ENCODE data around the gene MGRN1.
A peak's percentile ranks its signal among the peaks of the same experiment; 100 is the strongest.

MGRN1 gene

DNA sequence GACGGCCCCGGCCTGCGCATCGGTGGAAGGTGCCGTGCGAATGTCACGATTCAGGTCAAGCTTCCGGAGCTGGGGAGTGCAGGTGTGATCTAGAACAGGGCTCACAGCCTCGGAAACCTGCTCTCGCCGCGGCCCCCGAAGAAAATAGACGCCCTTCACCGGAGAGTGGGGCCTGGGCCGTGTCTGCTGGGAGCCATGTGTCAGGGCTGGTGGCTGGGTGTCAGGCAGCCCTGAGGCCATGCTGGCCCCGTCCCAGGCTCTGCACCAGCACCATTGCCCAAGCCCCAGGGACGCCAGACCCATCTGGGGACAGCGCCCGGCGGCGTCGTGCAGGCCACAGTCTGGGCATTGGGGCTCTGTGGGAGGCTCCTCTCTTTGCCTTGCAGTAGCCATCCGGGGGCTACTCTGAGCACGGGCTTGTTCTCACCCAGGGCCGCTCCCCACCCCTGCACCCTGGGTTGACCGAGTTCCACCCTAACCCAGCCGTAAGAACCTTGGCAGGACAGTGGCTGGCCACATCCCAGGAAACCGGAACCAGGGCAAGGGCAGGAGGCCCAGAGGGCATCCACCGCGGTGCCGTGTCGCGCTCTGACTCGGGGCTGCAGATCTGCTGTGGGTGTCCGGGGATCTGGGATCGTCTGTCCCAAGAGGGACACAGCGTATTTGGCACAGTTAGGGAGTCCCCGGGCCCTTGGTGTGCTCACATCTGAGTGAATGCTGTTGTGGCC is 63.5 kb downstream of the MGRN1 start:
- no peak for DNase-seq (ENCODE audit: low spot score)

DNA sequence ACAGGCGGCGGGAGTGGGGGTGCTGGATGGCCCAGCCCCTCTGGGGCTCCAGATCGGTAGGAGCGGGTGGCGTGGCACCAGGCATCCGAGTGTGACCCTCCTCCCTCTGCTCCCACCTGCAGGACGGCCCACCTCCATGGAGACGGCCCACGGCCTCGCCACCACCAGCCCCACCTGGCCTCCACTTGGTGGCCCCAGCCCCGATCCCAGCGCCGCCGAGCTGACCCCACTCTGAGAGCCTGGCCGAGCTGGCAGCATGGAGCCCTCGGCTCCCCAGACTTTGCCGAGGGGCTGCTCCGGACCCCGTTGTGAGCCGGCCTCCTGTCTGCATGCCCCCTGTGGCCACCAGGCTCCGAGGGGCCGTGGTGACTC is 64.0 kb downstream of the MGRN1 start:
- no peak for DNase-seq (ENCODE audit: low spot score)

DNA sequence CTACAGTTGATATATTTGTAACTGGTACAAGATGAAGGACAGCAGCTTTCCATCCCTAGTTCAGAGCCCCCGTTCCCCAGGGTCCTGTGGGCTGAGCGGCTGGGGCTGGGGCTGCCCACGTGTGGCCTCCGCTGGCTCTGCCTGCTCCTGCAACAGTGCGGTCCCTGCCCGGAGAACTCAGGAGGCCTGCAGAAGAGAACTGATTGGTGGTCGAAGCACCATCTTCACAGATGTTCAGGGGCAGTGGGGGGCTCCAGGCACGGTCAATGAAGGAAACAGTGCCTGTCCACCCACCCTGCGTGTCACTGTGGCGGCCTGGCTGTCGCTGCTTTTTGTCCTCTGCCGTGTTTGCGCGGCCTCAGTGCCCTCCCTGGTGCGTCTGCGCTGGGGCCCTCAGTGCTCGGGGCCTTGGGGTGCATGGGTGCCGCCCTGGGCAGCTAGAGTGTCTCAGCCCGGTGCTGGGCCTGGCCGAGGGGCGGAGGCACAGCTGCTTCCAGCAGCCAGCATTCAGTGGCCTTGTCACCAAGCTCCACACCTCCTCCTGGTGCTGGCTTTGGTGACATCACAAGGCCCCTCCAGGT is 64.6 kb downstream of the MGRN1 start:
- DNase-seq (ENCODE audit: low spot score) = no peak

DNA sequence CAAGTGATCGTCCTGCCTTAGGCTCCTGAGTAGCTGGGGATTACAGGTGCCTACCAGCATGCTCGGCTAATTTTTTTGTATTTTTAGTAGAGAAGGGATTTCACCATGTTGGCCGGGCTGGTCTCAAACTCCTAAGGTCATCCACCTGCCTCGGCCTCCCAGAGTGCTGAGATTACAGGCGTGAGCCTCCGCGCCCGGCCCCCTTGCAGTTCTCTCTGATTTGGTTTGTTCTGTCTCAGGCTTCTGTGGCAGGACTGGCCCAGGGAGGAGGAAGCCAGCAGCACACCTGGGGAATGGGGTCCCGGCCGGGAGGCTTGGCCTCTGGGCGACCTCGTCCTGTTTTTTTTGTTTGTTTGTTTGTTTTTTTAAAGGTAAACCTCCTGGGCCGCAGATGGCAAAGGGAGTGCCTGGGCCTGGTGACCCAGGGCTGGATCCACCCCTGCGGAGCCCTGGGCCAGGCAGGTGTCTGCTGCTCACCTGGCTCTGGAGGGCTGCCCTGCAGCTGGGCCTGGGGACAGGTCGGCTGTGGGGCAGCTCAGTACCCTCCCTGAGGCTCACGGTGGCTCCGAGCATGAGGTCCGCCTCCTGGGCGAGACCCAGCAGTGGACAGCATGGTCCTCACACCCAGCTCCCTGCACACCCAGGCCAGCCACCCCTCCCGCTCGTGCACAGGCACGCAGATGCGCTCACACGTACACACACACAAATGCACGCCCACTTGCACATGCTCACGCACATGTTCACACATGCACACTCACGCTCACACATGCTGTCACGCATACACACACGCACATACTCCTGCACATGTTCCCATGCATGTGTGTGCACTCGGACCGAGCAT is 65.5 kb downstream of the MGRN1 start:
- no peak for DNase-seq (ENCODE audit: low spot score)

DNA sequence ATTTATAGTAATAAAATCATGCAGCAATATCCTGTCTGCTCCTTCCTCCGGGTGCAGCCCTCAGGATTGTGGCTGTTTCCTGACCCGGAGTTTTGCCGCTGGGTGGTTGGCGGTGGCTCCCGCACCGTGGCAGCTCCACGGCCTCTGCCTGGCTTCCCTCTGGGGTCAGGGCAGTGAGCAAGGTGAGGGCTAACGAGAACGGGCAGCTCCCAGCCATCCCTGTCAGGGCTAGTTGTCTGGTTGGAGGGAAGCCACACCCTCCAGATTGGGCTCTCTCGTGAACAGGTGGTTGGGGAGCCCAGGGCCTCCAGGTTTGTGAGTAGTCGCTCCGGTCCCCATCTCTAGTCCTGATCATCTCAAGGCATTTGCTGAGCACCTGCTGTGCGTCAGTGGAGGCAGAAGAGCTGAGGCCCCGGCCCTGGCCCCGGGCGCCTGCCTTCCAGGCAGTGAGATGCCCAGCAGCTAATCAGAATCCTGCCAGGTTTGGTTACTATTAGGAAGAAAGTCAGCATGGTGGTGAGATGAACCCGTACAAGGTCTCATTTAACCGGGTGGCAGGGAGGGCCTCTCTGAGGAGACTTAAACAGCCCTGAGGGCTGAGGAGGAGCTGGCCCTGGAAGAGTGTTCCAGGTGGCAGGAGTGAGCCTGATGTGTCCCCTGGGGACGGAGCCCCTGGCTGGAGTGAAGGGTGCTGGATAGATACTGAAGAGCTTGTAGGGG is 66.5 kb downstream of the MGRN1 start:
- no peak for DNase-seq (ENCODE audit: low spot score)

DNA sequence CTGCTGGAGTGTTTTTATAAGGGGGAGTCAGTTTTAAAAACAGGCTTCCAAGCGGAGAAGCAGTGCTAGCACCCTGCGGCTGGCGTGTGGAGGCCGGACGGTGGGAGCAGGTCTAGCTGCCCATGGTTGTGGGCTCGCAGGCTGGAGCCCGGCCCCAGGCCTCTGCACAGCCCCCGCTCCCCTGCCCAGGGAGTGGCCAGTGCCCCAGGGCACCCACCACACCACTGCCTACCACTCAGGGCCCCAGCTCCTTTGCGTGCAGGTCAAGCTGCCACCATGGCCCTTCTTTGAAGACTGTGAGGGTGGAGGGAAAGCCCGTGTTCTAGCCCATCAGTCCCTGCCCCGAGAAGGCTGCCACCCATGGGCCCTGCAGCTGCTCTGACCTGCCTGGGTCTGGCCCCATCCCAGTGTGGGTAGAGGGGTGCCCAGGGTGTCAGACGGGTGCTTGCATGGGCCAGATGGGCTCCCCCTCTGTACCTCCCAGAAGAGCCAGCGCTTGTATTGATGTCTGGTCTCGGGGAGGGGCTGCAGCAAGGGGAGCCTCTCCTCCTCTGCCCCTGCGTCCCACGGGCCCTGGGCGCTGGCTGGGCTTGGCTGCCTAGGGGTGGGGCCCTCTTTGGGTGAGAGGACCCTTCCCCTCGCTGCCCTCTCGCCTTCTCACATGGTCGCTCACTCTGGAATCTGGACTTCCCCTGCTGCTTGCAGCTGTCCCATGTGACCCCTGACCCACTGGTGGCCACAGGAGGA is 67.2 kb downstream of the MGRN1 start:
- DNase-seq (ENCODE audit: low spot score) = no peak

DNA sequence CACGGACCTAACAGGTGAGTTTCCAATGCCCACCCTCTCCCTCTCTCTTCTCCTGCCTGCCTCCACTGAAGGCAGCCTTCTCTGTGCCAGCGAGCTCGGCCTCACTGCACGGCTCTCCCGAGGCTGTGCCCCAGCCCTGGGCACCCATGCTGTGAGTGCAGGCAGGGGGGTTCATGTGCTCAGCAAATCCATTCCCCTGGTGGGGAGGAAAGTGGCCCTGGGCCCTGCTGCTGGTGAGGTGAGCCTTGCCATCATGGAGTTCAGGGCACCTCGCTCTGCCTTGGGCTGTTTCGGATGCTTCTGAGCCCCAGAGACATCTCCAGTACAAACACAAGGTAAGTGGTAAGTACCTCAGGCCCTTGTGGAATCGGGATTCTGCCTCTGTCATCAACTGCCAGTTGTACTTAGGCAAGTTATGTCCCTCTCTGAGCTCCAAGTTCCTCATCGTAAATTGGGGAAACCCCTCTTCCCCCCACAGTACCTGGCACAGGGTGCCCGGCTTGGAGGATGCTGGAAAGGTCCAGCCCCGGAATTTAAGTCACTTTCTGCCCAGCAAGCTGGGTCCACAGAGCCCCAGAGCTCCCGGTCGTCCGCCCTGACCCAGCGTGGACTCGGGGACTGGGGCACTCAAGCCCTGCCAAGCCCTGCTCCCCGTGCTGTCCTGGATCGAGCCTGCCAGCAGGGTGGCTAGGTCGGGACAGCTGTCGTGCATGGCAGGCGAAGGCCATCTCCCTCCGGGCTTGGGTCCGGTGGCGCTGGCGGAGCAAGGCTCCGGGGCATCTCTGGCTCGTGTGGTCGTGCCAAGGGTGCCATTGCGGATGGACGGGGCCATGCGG is 68.1 kb downstream of the MGRN1 start:
- DNase-seq (ENCODE audit: low spot score) = no peak

DNA sequence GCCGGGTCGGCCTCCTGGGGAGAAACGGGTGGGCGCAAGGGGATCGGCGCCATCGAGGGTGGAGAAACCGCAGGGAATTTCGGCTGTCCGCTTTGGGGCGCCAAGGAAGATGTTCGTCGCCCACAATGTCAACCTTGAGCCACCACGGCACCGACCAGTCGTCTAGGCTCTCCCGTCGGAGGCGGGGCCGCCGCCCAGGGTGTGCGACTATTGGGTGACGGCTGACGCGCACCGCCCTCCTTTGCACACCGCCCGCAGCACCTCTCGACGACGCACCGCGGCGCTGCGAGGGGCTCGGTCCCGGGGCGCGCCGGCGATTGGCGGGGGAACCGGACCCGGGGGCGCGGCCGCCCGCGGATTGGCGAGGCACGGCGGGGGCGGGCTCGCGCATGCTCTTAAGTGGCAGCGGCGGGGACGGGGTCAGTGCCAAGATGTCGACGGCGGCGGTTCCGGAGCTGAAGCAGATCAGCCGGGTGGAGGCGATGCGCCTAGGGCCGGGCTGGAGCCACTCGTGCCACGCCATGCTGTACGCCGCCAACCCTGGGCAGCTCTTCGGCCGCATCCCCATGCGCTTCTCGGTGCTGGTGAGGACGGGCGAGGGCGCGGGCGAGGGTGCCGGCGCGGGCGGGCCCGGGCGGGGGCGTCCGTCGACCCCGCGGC is 68.8 kb downstream of the MGRN1 start, which contains the start of gene NUDT16L1:
Gene NUDT16L1 (plus strand): TSS at position 267 of the 660 bp plus-strand sequence. CDS start 165 bp downstream, at position 432.
- DNase-seq (ENCODE audit: low spot score) = peak; percentile 93

DNA sequence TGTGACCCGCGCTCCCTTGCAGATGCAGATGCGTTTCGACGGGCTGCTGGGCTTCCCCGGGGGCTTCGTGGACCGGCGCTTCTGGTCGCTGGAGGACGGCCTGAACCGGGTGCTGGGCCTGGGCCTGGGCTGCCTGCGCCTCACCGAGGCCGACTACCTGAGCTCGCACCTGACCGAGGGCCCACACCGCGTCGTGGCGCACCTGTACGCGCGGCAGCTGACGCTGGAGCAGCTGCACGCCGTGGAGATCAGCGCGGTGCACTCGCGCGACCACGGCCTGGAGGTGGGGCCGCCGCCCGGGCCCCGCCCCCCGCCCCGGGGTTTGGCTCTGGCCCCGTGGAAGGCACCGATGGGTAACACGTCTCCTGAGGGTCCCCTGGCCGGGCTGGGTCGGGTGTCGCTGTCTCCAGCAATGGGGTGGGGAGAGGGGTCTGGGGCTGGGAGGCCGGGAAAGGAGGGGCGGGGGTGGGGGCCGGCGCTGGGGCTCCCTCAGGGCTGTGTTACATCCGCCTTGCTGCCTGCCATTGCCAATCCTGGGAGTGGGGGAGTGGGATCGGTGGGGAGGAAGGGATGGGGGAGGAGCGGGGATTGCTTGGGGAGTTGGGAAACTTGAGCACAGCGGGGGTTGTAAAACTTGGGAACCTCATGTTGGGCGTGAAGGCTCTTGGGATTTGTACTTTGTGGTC is 69.5 kb downstream of the MGRN1 start:
- no peak for DNase-seq (ENCODE audit: low spot score)

DNA sequence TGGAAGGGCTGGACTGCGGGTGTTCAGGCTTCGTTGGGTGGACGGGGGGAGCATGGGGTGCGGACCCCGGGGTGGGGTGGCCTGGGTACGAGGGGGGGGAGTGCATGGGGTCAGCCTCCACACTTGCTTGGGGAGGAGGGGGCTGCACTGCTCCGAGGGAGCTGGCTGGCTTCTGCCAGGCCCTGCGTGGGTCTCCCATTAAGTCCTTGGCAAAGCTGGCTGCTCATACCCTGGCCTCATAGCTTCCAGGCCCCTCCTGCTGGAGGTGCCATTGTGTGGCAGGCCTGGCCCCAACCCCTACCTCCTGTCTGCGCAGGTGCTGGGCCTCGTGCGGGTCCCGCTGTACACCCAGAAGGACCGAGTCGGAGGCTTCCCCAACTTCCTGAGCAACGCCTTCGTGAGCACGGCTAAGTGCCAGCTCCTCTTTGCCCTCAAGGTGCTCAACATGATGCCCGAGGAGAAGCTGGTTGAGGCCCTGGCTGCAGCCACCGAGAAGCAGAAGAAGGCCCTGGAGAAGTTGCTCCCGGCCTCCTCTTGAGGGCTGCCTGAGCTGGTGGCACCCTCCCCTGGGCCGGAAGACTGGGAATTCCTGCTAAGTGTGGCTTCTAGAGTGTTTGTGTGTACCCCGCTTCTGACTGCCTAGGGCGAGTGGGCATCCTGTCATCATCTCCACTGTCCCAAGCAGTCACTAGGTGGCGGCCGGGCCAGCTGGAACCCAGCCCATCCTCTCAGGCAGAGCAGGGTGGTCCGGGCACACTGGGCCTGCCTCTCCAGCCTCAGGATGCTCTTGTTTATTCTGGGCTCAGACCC is 70.2 kb downstream of the MGRN1 start:
- no peak for DNase-seq (ENCODE audit: low spot score)

DNA sequence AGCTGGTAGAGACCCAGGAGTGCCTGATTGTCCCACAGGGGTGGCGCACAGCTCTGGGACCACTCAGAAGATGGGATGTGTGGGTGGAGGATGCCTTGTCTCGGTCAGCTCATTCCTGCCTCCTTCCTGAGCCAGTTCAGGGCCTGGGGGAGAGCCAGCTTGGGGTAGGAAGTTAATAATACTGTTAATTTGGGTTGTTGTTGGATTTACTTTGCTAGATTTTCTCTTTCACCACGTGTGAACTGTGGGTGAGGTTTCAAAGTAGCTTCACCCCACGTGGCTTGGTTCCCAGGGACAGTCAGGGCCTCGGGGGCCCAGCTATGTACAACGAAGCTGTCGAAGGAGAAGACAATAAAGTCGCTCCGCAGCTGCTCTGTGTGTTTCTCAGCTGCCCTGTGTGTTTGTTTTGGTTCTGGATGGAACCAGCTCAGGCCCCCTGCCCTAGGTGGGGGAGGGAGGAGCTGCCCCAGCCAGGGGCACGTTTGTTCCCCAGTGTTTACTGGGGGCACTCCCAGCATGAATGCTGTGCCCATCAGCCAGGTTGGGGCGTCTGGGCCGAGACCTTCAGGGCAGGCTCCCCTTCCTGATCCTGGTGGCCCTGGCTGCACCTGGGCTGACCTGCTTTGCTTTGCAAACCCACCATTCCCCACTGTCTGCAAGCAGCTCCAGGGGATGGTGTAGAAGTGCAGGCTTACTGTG is 71.0 kb downstream of the MGRN1 start:
- no peak for DNase-seq (ENCODE audit: low spot score)

DNA sequence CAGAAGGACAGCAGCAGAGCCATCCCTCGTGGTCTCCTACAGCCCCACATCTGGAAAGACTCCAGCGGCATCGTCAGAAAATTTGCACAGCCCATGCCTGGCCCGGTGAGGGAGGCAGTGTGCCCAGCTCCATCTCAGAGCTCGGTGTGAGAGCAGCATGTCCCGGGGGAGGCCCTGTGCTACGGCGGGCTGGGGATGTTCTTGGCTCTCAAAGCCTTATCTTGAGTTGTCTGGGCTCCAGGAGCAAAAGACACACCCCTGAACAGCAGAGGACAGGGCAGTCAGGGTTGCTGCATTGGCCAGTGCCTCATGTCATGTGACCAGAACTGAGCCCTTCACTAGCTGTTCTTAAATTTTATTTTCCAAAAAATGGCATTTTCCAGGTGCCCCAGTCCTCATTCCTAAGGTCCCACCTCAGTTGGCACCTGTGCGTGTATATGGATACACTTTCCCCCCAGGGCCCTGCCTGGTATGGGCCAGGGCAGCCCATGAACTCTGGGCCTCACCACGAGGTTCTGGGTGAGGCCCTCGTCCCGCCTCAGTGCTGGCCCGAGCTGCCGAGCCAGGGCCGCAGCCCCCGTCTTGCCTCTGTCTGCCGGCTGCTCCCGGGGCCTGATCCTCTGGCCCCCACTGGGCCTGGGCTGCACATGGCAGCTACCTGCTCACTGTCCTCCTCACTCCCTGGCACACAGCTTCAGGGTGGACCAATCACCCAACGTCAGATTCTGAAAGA is 71.7 kb downstream of the MGRN1 start:
- no peak for DNase-seq (ENCODE audit: low spot score)

DNA sequence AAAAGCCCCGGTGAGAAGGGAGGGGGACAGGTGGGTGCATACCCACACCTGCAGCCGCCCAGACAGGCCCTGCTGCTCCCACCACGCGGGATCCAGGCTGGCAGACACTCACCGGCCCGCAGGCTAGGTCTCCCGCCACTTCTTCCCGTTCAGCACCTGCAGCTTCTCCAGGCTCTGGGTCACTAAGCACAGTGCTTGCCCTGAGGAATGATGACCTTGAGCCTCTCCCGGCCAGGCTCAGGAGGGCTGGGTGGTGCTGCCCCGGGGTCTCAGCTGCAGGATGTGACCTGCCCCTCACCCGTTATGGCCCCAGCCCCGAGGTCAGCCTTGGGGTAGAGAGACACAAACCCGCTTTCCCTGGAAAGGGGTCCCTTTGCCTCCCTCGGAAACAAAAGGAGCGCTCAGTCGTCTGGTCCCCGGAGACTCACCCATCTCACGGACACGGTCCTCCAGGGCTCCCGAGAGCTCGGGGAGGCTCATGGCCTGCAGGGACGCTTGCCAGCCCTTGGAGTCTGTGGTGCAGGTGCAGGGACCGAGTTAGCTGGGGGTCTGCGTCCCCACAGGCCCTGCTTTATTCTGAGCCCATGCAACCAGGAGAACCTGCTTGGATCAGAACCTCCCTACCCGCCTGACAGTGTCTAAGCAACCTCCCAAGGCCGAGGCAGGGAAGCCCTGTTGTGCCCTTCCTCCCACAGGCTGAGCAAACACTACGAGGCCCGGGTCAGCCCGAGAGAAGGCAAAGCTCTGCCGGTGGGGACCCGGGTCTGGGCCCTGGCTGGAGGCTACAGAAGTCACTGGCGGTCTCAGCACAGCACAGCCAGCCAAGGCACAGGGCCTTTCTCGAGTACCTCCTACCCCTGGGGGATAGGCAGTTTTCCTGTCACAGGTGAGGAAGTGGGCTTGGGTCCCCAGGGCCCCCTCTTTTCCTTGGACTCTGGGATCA is 72.5 kb downstream of the MGRN1 start:
- DNase-seq (ENCODE audit: low spot score) = no peak

DNA sequence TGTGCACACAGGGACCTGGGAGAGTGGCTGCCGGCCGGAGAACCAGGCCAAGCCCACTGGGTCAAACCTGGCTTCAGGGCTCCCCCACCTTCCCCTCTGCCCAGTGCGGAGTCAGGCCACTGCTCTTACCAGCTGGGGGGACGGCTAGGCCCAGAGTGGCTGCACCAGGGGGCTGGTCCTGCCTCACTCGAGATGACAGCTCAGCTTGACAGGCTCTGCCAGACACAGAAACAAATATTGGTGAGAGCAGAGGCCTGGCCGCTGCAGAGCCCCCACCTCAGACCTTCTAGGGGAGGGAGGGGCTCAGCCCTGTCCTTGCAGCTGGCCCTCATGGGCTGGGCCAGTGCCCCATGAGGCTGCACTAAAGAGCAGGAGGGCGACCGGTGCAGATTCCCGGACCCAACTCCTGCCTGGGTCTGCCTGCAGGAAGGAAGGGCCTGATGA is 73.2 kb downstream of the MGRN1 start:
- no peak for DNase-seq (ENCODE audit: low spot score)

DNA sequence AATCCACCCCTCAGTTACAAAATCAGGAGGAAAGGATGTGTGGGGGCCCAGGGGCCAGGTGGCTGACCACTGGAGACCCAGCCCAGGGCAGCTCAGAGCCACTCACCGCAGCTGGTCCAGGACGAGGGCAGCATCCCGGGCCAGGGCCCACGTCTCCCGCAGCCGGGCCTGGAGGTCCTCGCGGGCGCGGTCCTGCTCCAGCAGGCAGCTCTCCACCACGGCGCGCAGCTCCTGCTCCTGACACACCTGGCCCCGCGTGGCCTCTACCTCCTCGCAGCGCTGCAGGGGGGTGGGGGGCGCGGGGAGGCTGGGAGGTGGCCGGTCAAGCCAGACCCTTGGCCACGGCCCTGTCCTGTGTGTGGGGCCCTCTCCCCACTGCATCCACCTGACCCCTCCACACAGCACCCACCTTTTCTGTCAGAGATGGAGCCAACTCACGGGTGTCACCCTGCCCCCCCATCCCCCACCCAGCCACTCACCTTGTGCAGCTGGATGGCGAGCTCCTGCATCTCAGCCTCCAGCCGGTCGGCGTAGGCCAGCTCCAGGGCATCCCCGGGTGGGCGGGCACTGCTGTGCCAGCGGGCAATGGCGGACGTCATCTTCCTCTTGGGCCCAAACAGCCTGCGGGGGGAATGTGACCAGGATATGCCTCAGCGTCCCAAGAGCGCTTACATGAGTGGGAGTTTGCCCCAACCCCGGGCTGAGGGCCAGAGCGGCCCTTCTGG is 73.9 kb downstream of the MGRN1 start:
- no peak for DNase-seq (ENCODE audit: low spot score)

All from SW480 (cell line).